ENCODE data around the gene NSL1. TPM values are rescaled to one million over a fixed set of nuclear protein-coding genes. Genes with fewer than 3 reads are reported as not detected.

Gene NSL1
- polyA plus RNA-seq, 1 donor (not counting 4 experiments of a cell fraction or from before 2014, with no cell fraction given), result 25.5 TPM

DNA sequence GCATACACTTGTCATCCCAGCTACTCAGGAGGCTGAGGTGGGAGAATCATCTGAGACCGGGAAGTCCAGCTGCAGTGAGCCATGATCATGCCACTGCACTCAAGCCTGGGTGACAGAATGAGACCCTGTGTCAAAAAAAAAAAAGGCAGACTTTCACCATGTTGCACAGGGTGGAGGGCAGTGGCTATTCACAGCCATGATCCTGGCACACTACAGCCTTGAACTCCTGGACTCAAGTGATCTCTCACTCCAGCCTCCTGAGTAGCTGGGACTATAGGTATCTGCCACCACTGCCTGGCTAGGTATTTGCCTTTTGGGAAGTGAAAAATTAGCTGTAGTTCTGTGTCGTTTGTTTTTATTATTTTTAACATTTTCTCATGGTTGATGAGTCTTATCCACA, 36.8 kb upstream of the NSL1 start:
- Histone ChIP-seq H2AFZ (ENCODE audit: control insufficient read depth, low read length) (no peak overlapping the region), H4K20me1 (ENCODE audit: control insufficient read depth, extremely low read depth, insufficient read depth, low read length) (no peaks in the 10 kb centered on the region), H3K36me3 (ENCODE audit: control insufficient read depth in 2 of 2, extremely low read depth in 1 of 2, insufficient read depth in 2 of 2, low read length in 2 of 2) (no peaks in the 10 kb centered on the region), H3K9ac (ENCODE audit: control insufficient read depth, extremely low read depth, insufficient read depth, low read length) (no peak overlapping the region), H3K4me3 (ENCODE audit: control insufficient read depth in 2 of 3, extremely low read depth in 1 of 3, insufficient read depth in 2 of 3, low read depth in 1 of 3, low read length in 3 of 3) (no peak overlapping the region), H3K79me2 (ENCODE audit: control insufficient read depth, insufficient read depth, low read length) (no peaks in the 10 kb centered on the region), H3K27ac (ENCODE audit: control insufficient read depth, insufficient read depth, low read length) (no peak overlapping the region), H3K9me1 (ENCODE audit: control insufficient read depth, extremely low read depth, insufficient read depth, low read length) (no peaks in the 10 kb centered on the region), H3K9me3 (ENCODE audit: control insufficient read depth, low read depth, low read length) (peaks cover 11% of the 10 kb centered on the region), H3K4me2 (ENCODE audit: control insufficient read depth, extremely low read depth, insufficient read depth, low read depth, low read length) (no peak overlapping the region), H3K27me3 (ENCODE audit: control insufficient read depth, extremely low read depth, insufficient read depth, low read length) (no peaks in the 10 kb centered on the region), H3K4me1 (ENCODE audit: control insufficient read depth, extremely low read depth, insufficient read depth, low read length) (no peaks in the 10 kb centered on the region)
- dilution Hi-C loops (cut with MboI; ENCODE audit: extremely low pct_ligation_motif_present, low sequenced_read_pairs), result no loop called here
- FAIRE-seq (no peak), DNase-seq (ENCODE audit: low read depth, low spot score) (no peak)
- no peak for TF ChIP-seq EZH2 (IDR thresholded peaks at IDR 0.05; ENCODE audit: low read length)
- TF ChIP-seq, protein P1, sequence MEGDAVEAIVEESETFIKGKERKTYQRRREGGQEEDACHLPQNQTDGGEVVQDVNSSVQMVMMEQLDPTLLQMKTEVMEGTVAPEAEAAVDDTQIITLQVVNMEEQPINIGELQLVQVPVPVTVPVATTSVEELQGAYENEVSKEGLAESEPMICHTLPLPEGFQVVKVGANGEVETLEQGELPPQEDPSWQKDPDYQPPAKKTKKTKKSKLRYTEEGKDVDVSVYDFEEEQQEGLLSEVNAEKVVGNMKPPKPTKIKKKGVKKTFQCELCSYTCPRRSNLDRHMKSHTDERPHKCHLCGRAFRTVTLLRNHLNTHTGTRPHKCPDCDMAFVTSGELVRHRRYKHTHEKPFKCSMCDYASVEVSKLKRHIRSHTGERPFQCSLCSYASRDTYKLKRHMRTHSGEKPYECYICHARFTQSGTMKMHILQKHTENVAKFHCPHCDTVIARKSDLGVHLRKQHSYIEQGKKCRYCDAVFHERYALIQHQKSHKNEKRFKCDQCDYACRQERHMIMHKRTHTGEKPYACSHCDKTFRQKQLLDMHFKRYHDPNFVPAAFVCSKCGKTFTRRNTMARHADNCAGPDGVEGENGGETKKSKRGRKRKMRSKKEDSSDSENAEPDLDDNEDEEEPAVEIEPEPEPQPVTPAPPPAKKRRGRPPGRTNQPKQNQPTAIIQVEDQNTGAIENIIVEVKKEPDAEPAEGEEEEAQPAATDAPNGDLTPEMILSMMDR (optimal IDR thresholded peaks at IDR 0.05 in 1 of 3, IDR thresholded peaks at IDR 0.05 in 1 of 3, conservative IDR thresholded peaks at IDR 0.05 in 1 of 3; ENCODE audit: extremely low read depth in 1 of 3, insufficient read depth in 2 of 3, low read length in 3 of 3), result no peak

DNA sequence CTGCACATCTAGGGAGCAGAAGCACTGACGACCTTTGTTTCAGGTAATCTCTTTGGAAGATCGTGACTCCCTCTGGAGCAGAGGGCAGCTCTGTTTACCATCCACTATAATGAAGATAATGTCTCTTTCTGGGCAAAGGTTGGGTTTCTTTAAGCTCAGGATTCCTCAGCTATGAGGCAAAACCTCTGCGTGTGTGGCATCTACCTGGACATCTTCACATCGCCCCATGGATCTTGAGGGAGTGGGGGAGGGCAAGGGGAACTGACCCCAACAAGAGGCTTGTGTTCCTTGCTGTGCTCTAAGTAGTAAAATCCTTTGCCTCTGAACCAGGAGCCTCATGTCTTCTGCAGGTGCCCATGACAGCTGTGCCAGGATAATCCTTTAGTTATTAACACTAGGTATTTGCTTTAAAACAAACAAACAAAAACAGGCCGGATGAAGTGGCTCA, 36.3 kb upstream of the NSL1 start:
- H3K4me2 ChIP-seq (ENCODE audit: control insufficient read depth, extremely low read depth, insufficient read depth, low read depth, low read length), result no peak overlapping the region
- H3K27ac ChIP-seq (ENCODE audit: control insufficient read depth, insufficient read depth, low read length), result no peak overlapping the region
- H3K4me1 ChIP-seq (ENCODE audit: control insufficient read depth, extremely low read depth, insufficient read depth, low read length), result no peaks in the 10 kb centered on the region
- TF ChIP-seq, protein P1 (optimal IDR thresholded peaks at IDR 0.05 in 1 of 3, IDR thresholded peaks at IDR 0.05 in 1 of 3, conservative IDR thresholded peaks at IDR 0.05 in 1 of 3; ENCODE audit: extremely low read depth in 1 of 3, insufficient read depth in 2 of 3, low read length in 3 of 3), result no peak
- no peak for TF ChIP-seq EZH2 (IDR thresholded peaks at IDR 0.05; ENCODE audit: low read length)
- FAIRE-seq, result no peak
- H3K79me2 ChIP-seq (ENCODE audit: control insufficient read depth, insufficient read depth, low read length), result no peaks in the 10 kb centered on the region
- H4K20me1 ChIP-seq (ENCODE audit: control insufficient read depth, extremely low read depth, insufficient read depth, low read length), result no peaks in the 10 kb centered on the region
- DNase-seq (ENCODE audit: low read depth, low spot score), result no peak
- no peak overlapping the region for H3K9ac ChIP-seq (ENCODE audit: control insufficient read depth, extremely low read depth, insufficient read depth, low read length)
- no peak overlapping the region for H3K4me3 ChIP-seq (ENCODE audit: control insufficient read depth in 2 of 3, extremely low read depth in 1 of 3, insufficient read depth in 2 of 3, low read depth in 1 of 3, low read length in 3 of 3)
- H3K9me3 ChIP-seq (ENCODE audit: control insufficient read depth, low read depth, low read length), result peaks cover 11% of the 10 kb centered on the region
- no peaks in the 10 kb centered on the region for H3K27me3 ChIP-seq (ENCODE audit: control insufficient read depth, extremely low read depth, insufficient read depth, low read length)
- H3K36me3 ChIP-seq (ENCODE audit: control insufficient read depth in 2 of 2, extremely low read depth in 1 of 2, insufficient read depth in 2 of 2, low read length in 2 of 2), result no peaks in the 10 kb centered on the region
- H2AFZ ChIP-seq (ENCODE audit: control insufficient read depth, low read length), result no peak overlapping the region
- H3K9me1 ChIP-seq (ENCODE audit: control insufficient read depth, extremely low read depth, insufficient read depth, low read length), result no peaks in the 10 kb centered on the region
- dilution Hi-C loops (cut with MboI; ENCODE audit: extremely low pct_ligation_motif_present, low sequenced_read_pairs), result no loop called here

Measured in keratinocyte (primary cell).